ENCODE measurements around the gene PXMP4.

The PXMP4 gene

DNA sequence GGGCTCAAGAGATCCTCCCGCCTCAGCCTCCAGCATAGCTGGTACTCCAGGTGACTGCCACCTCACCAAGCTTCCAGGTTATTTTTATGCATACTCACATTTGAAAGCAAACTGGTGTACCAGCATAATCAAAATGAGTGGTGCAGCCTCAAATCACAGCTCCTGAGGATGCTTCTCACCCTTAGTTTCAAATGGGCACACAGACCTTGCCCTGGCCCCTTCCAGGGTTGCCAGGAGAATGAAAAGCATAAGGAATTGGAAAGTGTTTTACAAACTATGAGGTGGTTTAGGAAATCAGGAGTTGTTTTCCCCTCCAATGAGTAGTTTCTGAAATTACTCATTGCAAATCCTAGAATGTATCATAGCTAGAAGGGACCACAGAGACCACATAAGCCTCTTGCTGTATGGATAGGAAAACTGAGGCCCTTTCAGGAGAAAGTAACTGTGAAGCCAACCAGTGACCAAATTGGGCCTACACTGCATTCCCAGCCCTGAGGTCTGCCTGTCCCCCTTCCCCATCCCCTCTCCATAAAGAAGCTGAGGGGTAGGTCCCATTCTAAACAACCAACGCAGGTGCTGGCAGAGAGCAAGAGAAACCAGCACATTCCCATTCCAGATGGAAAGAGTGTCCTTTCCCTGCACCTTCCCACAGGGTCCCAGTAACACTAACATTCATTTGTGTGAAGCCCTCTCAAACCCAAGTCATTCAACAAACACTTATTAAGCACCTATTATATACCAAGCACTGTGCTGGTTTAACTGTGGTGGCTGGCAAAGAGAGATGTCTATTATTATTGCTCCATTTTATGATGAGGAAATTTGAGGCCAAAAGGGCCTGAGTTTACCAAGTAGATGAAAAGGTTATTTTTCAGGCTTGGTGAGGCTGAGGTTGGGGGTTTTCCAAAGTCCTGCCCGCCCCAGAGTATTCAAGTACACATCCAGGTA lies 31.8 kb downstream of the PXMP4 start:
- Histone ChIP-seq H3K4me3 (no peak overlapping the region), H3K9me3 (no peaks in the 10 kb centered on the region), H3K4me1 (peaks cover 13% of the 10 kb centered on the region), H3K27me3 (ENCODE audit: low read depth) (no peaks in the 10 kb centered on the region), H3K36me3 (replicated peaks) (peaks cover 4% of the 10 kb centered on the region)
- DNase-seq (ENCODE audit: low spot score in 2 of 2) = no peak
- in situ Hi-C loops (cut with MboI; ENCODE audit: low sequenced_read_pairs) = no loop called here

DNA sequence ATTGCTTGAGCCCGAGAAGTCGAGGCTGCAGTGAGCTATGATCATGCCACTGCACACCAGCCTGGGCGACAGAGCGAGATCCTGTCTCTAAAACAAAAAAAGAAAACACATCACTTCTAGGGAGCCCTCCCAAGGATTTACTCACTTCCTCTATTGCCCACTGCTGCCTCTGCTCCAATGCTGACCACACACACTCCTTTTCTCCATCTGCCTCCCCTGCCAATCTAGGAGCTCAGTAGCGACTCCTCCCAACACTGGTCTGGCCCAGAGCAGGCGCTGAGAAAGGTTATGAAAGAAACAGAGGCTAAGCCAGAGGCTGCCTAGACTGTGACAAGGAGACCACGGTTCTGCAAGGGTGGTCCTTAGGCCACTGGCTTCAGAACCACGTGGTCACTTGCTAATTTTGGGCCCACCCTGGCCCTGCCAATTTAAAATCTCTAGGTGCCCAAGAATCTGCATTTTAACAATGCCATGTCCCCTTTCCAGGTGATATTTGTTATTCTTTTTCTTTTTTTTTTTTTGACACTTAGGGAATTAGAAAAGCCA lies 32.7 kb downstream of the PXMP4 start:
- no peak overlapping the region for H3K4me3 ChIP-seq
- in situ Hi-C loops (cut with MboI; ENCODE audit: low sequenced_read_pairs) = no loop called here

DNA sequence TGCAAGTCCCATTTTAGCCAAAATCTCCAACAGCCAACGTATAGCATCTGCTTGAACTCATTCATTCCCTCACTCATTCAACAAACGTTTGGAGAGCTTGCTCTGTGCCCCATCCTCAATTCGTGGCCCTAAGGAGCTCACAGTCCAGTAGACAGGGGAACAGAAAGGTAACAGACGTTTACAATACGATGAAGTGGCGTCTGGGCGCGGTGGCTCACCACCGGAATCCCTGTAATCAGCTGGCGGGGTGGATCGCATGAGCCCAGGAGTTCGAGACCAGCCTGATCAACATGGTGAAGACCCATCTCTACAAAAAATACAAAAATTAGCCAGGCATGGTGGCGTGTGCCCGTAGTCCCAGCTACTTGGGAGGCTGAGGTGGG lies 33.1 kb downstream of the PXMP4 start:
- H3K4me3 ChIP-seq = peak overlapping the region; percentile 4; the same call in 1 of the 2 replicates
- H3K4me1 ChIP-seq = peaks cover 13% of the 10 kb centered on the region
- H3K36me3 ChIP-seq (replicated peaks) = peaks cover 4% of the 10 kb centered on the region
- no peaks in the 10 kb centered on the region for H3K9me3 ChIP-seq
- no peak for DNase-seq (ENCODE audit: low spot score in 2 of 2)
- H3K27me3 ChIP-seq (ENCODE audit: low read depth) = no peaks in the 10 kb centered on the region
- in situ Hi-C loops (cut with MboI; ENCODE audit: low sequenced_read_pairs) = no loop called here

More for the DNA sequence above, 32.7 kb downstream of the PXMP4 start:
- no peak for DNase-seq (ENCODE audit: low spot score in 2 of 2)
- H3K9me3 ChIP-seq = no peaks in the 10 kb centered on the region
- H3K36me3 ChIP-seq (replicated peaks) = peaks cover 4% of the 10 kb centered on the region
- H3K27me3 ChIP-seq (ENCODE audit: low read depth) = no peaks in the 10 kb centered on the region
- H3K4me1 ChIP-seq = peaks cover 13% of the 10 kb centered on the region

DNA sequence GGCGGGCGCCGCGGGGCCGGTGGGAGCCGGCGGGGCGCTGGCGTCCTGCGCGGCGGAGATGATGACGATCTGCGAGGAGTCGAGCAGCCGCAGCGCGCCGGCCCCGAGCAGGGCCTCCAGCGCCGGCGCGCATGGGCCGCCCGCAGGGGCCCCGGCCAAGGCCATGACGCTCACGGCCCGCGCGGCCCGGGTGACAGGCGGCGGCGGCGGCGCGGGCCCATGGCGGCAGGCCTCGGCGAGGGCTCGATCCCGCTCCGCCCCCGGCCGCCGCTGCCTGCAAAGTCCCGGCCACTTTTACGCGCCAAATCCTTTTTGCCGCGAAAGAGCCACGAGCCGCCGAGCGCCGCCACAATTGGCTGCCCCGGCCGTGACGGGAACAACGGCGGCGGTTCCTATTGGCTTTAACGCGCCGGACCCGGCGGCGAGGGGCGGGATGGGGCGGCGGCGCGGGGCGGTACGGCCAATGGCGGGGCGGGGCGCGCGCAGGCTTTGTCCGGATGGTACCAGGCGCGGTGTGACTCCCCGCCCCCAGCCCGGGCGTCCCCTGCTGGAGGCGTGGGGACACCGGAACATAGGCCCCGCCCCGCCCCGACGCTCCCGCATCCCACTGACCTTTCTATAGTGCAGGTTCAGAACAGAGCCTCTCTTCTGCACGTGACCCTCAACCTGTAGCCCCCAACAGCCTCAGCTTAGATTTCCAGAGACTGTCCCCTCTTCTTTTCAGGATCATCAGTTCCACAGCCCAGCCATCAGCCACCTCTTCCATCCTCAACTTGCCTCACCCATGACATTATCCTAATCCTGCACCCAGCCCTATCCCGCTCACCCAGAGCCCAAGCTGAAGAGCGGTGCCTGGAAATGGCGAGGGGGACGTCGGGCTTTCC lies 33.8 kb downstream of the PXMP4 start, which contains the start of gene E2F1:
Gene E2F1, minus strand, starts transcription at position 286 of the 884 bp plus-strand sequence. Its CDS starts 121 bp downstream, at position 165.
- Histone ChIP-seq H3K9me3 (no peaks in the 10 kb centered on the region), H3K4me1 (peaks cover 13% of the 10 kb centered on the region), H3K27me3 (ENCODE audit: low read depth) (no peaks in the 10 kb centered on the region), H3K36me3 (replicated peaks) (peaks cover 4% of the 10 kb centered on the region), H3K4me3 (peak within 1 kb of the TSS; percentile 41)
- in situ Hi-C loops (cut with MboI; ENCODE audit: low sequenced_read_pairs) = no loop called here
- DNase-seq (ENCODE audit: low spot score in 2 of 2) = peak; percentile 87 to 98

DNA sequence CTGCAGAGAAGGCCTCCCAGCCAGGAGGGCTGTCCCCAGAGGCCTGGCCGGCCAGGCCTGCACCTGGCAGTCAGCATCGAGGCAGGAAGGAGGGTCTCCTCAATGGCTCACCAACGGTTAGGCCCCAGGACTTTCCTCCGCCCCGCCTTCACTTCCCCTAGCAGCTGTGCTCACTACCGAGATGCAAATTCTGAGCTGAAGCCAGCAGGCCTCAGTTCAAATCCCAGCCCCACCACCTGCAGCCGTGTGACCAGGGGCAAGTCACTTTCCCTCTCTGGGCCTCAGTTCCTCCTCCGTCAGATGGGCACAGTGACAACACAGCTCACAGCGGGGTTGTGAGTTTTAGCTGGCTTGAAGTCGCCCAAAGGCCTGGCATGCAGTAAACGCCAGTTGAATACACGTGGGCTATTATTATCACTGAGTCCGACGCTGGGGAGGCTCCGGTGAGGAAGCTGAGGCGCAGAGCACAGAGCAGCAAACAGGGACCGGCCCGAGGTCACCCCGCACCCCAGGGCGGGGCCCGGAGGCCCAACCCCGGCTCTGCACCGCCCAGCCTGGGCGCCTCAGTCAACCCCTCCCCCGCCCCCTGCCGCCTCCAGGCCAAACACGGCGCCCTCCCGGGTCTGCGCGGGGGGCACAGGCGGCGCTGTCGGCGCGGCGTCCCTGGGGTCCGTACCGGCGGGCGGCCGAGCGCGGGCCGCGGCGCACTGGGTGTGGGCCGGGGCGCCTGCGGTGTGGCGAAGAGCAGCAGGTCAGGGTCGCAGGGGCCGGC lies 34.6 kb downstream of the PXMP4 start:
- Histone ChIP-seq H3K4me1 (peaks cover 13% of the 10 kb centered on the region), H3K36me3 (replicated peaks) (peaks cover 4% of the 10 kb centered on the region), H3K27me3 (ENCODE audit: low read depth) (no peaks in the 10 kb centered on the region), H3K4me3 (peak overlapping the region; percentile 41), H3K9me3 (no peaks in the 10 kb centered on the region)
- in situ Hi-C loops (cut with MboI; ENCODE audit: low sequenced_read_pairs) = no loop called here
- DNase-seq (ENCODE audit: low spot score in 2 of 2) = peak; percentile 12 to 73

DNA sequence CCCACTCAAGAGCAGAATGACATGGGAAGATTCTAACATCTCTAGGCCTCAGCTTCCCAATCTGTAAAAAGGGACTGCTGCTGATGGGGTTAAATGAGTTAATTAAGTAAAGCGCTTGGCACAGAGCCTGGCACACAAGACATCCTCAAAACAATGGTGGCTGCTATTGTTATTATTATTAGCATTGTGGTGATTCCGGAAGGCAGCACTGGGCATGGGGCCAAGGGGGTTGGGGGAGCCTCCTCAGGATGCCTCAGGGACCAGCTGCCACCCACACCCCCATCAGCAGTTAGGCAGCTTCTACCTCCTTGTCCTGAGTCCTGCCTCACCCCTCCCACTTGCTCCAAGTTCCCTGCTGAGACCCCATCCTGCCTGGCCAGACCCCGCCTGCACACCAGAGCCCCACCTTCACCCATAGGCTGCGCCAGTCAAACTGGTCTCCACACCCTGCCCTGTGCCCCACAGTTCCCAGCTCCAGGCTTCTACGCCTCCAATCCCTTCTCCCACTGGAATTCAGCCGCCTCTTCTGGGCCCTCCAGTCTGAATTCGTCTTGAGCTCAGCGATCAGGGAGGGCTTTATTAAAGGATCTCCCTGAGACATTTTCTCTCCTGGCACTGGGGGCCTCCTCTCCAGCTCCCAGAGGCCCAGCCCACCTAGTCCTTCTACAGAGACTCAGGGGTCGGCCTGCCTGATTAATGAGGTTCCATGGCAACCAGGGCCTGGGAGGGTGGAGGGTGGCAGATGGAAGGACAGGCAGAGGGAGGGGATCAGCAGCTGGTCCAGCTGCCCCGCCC lies 35.4 kb downstream of the PXMP4 start:
- in situ Hi-C loops (cut with MboI; ENCODE audit: low sequenced_read_pairs) = no loop called here
- peak overlapping the region; percentile 41 for H3K4me3 ChIP-seq
- peak; percentile 21 to 80 for DNase-seq (ENCODE audit: low spot score in 2 of 2)

DNA sequence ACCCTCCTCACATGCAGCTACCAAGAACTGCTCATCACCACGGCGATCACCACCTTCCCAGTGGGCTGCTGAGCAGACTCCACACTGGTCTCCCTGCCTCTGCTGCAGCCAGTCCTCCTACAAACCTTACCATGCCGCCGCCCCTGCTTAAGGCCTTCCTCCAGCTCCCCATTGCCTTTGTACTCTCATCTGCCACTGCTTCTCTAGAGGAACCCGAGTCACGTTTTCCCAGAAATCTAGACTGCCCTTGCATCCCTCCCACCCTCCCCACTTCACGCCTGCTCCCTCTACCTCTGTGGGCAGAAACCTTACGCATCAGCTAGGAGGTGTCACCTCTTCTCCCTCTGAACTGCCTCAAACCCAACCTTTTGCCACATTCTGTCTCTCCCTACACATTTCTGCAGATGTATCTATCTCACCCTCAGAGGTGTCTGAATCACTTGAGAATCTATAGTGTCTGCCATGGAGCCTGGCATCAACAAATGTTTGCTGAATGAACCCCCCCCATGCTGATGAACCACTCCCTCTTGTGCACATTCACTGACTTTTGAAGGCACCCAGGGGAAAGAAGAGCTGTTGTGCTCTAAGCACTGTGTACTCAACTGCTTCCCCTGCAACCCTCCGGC lies 38.3 kb downstream of the PXMP4 start:
- no peaks in the 10 kb centered on the region for H3K27me3 ChIP-seq (ENCODE audit: low read depth)
- peaks cover 39% of the 10 kb centered on the region for H3K36me3 ChIP-seq (replicated peaks)
- no peak overlapping the region for H3K4me3 ChIP-seq
- in situ Hi-C loops (cut with MboI; ENCODE audit: low sequenced_read_pairs) = no loop called here
- peaks cover 12% of the 10 kb centered on the region for H3K4me1 ChIP-seq
- no peaks in the 10 kb centered on the region for H3K9me3 ChIP-seq
- no peak for DNase-seq (ENCODE audit: low spot score in 2 of 2)

More for the DNA sequence above, 35.4 kb downstream of the PXMP4 start:
- H3K9me3 ChIP-seq = no peaks in the 10 kb centered on the region
- peaks cover 13% of the 10 kb centered on the region for H3K4me1 ChIP-seq
- H3K27me3 ChIP-seq (ENCODE audit: low read depth) = no peaks in the 10 kb centered on the region
- peaks cover 12% of the 10 kb centered on the region for H3K36me3 ChIP-seq (replicated peaks)

DNA sequence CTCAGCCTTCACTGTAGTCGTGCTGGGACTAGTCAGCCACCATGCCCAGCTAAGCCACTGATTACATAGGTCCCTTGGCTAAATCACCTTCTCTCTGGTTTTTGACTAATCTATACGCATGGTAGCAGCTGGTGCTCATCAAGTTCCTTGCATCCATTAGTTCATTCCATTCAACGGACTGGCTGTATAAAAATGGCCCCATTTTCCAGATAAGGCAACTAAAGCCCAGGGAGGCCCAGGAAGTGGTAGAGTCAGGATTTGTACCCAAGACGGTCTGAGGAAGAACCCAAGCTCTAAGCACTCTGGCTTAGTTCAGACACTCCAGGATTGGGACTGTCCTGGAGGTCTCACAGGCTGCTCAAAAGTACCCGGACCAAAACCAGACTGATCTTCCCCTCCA lies 38.8 kb downstream of the PXMP4 start:
- Histone ChIP-seq H3K4me3 (no peak overlapping the region), H3K4me1 (peaks cover 8% of the 10 kb centered on the region), H3K27me3 (ENCODE audit: low read depth) (no peaks in the 10 kb centered on the region), H3K36me3 (replicated peaks) (peaks cover 43% of the 10 kb centered on the region), H3K9me3 (no peaks in the 10 kb centered on the region)
- DNase-seq (ENCODE audit: low spot score in 2 of 2) = no peak
- in situ Hi-C loops (cut with MboI; ENCODE audit: low sequenced_read_pairs) = no loop called here

DNA sequence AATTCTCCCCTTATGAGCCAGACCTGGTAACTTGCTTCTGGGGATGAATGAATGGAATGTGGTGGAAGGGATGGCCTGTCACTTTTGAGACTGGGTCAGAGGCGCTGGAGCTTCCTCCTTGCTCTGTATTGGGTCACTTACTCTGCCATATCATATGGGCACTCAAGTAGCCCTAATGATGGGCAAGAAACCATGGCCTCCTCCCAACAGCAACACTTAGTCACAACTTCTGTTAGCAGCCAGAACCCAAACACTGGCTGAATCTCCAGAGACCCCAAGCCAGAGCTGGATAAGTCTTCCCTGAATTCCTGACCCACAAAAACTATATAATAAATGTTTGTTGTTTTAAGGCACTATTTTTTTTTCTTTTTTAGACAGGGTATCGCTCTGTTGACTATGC lies 39.4 kb downstream of the PXMP4 start:
- no peaks in the 10 kb centered on the region for H3K27me3 ChIP-seq (ENCODE audit: low read depth)
- no peak overlapping the region for H3K4me3 ChIP-seq
- in situ Hi-C loops (cut with MboI; ENCODE audit: low sequenced_read_pairs) = no loop called here
- no peaks in the 10 kb centered on the region for H3K9me3 ChIP-seq
- DNase-seq (ENCODE audit: low spot score in 2 of 2) = no peak
- peaks cover 8% of the 10 kb centered on the region for H3K4me1 ChIP-seq
- peaks cover 45% of the 10 kb centered on the region for H3K36me3 ChIP-seq (replicated peaks)

DNA sequence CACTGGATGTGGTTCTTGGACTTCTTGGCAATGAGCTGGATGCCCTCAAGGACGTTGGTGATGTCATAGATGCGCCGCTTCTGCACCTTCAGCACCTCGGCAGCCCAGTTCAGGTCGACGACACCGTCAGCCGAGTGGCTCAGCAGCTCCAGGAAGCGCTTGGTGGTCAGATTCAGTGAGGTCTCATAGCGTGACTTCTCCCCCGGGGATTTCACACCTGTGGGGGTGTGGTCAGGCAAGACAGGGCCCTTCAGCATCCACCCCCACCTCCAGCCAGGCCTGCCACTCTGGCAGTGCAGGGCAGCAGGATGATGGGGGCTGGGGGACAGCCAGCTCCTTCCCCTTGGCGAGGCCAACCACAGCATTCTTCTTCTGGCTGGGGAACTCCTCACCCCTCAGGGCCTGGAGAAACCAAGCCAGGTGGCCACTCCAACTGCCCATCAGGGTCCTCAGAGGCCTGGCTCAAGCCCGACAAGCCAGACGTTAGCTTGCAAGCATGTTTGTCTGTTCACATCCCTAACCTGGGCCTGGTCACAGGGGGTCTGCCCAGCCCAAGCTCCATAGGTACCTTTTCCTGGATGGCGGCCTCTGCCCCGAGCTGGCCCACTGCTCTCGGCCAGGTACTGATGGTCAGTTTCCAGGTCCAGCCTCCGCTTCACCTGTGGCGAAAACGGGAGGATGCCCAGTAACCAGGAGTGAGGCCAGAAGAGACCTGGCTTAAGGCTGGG lies 40.2 kb downstream of the PXMP4 start:
- Histone ChIP-seq H3K27me3 (ENCODE audit: low read depth) (no peaks in the 10 kb centered on the region), H3K36me3 (replicated peaks) (peaks cover 45% of the 10 kb centered on the region), H3K4me1 (peaks cover 8% of the 10 kb centered on the region), H3K4me3 (no peak overlapping the region), H3K9me3 (no peaks in the 10 kb centered on the region)
- in situ Hi-C loops (cut with MboI; ENCODE audit: low sequenced_read_pairs) = no loop called here
- DNase-seq (ENCODE audit: low spot score in 2 of 2) = no peak

DNA sequence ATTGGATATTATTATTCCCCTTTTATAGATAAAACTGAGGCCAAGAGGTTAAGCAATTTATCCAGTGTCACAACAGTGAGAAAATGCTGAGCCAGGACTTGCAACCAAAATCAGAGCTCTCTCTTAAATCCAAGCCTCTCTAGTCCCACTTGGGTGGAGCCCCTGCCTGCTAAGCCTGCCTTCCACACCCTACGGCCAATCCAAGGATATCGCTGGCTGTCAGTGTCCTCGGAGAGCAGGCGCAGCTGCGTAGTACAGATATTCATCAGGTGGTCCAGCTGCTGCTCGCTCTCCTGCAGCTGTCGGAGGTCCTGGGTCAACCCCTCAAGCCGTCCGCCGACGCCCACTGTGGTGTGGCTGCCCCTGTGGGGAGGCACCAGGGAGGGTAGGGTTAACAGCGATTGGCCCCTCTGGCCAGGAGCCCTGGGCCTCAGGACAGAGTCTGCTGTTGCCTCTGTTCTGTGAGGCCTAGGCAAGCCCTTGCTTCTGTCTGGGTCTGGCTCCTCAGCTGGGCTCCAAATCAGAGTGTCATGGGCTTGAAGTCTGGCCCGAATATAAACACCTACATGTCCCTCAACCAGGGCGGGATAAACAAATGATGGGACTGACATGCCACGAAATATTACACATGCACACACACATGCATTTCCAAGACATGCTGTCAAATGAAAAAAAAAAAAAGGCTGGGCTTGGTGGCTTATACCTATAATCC lies 42.0 kb downstream of the PXMP4 start:
- no peak for DNase-seq (ENCODE audit: low spot score in 2 of 2)
- peaks cover 9% of the 10 kb centered on the region for H3K4me1 ChIP-seq
- no peaks in the 10 kb centered on the region for H3K27me3 ChIP-seq (ENCODE audit: low read depth)
- peaks cover 41% of the 10 kb centered on the region for H3K36me3 ChIP-seq (replicated peaks)
- H3K9me3 ChIP-seq = no peaks in the 10 kb centered on the region
- in situ Hi-C loops (cut with MboI; ENCODE audit: low sequenced_read_pairs) = no loop called here
- no peak overlapping the region for H3K4me3 ChIP-seq
